H9 (cell line): Measurements from ENCODE around the gene DOCK2. TPM values are rescaled to one million over a fixed set of nuclear protein-coding genes. Genes with fewer than 3 reads are reported as not detected.
A peak's percentile ranks its signal among the peaks of the same experiment; 100 is the strongest.

Experiments
- DNase-seq: peaks from one replicate; pipeline ENCODE4 v3.0.0-alpha.2; 2017
- H2AFZ ChIP-seq: one replicate; pipeline ENCODE4 v1.6.1; 2013; ENCODE audit warnings: mild to moderate bottlenecking, low read length, control low read depth, moderate library complexity
- H2AK5ac ChIP-seq: 2 replicates; pipeline ENCODE4 v1.6.1; 2013; ENCODE audit warnings: low read length, control low read depth, mixed read lengths; ENCODE audit not compliant: insufficient read length
- H2BK120ac ChIP-seq: one replicate; pipeline ENCODE4 v1.6.1; 2013; ENCODE audit warnings: low read depth, mild to moderate bottlenecking, low read length, control low read depth, inconsistent platforms; ENCODE audit not compliant: poor library complexity, severe bottlenecking
- H2BK12ac ChIP-seq: 2 replicates; pipeline ENCODE4 v1.6.1; 2013; ENCODE audit warnings: low read length, control low read depth, mixed read lengths, low read depth; ENCODE audit not compliant: insufficient read length
- H2BK15ac ChIP-seq: 2 replicates; pipeline ENCODE4 v1.6.1; 2013; ENCODE audit warnings: low read depth, low read length, control low read depth
- H2BK20ac ChIP-seq: one replicate; pipeline ENCODE4 v1.6.1; 2013; ENCODE audit warnings: low read depth, mild to moderate bottlenecking, low read length, control low read depth, inconsistent platforms; ENCODE audit not compliant: poor library complexity, severe bottlenecking
- H2BK5ac ChIP-seq: 2 replicates; pipeline ENCODE4 v1.6.1; 2013; ENCODE audit warnings: low read length, control low read depth, mixed read lengths; ENCODE audit not compliant: insufficient read length
- H3K14ac ChIP-seq: 2 replicates; pipeline ENCODE4 v1.6.1; 2013; ENCODE audit warnings: low read length, control low read depth; ENCODE audit not compliant: insufficient read depth
- H3K18ac ChIP-seq: 2 replicates; pipeline ENCODE4 v1.6.1; 2013; ENCODE audit warnings: low read depth, mild to moderate bottlenecking, mixed read lengths, low read length, control low read depth; ENCODE audit not compliant: insufficient read length
- H3K23ac ChIP-seq: 2 replicates; pipeline ENCODE4 v1.6.1; 2013; ENCODE audit warnings: low read length, control low read depth, mixed read lengths, low read depth; ENCODE audit not compliant: insufficient read length
- H3K23me2 ChIP-seq: 2 replicates; pipeline ENCODE4 v1.6.1; 2013; ENCODE audit warnings: low read depth, mild to moderate bottlenecking, mixed read lengths, low read length, control low read depth; ENCODE audit not compliant: insufficient read length, poor library complexity, severe bottlenecking
- H3K27ac ChIP-seq: 2 replicates; pipeline ENCODE4 v1.5.1; 2013; ENCODE audit warnings: low read length, control low read depth, mixed read lengths, low read depth; ENCODE audit not compliant: insufficient read length
- H3K27me3 ChIP-seq: 2 replicates; pipeline ENCODE4 v1.6.1; 2013; ENCODE audit warnings: low read length, control low read depth, inconsistent platforms; ENCODE audit not compliant: insufficient read depth
- H3K4ac ChIP-seq: 2 replicates; pipeline ENCODE4 v1.6.1; 2013; ENCODE audit warnings: low read depth, mild to moderate bottlenecking, control low read depth, inconsistent platforms, low read length, moderate library complexity
- H3K4me1 ChIP-seq: 2 replicates; pipeline ENCODE4 v1.6.1; 2013; ENCODE audit warnings: low read length, control low read depth, inconsistent platforms; ENCODE audit not compliant: insufficient read depth
- H3K4me2 ChIP-seq: 2 replicates; pipeline ENCODE4 v1.6.1; 2013; ENCODE audit warnings: low read length, control low read depth, mixed read lengths; ENCODE audit not compliant: insufficient read length, insufficient read depth
- H3K56ac ChIP-seq: 2 replicates; pipeline ENCODE4 v1.6.1; 2013; ENCODE audit warnings: low read depth, mild to moderate bottlenecking, mixed read lengths, low read length, control low read depth; ENCODE audit not compliant: insufficient read length
- H3K79me1 ChIP-seq: 2 replicates; pipeline ENCODE4 v1.6.1; 2013; ENCODE audit warnings: low read depth, mild to moderate bottlenecking, moderate library complexity, low read length, control low read depth, inconsistent platforms; ENCODE audit not compliant: insufficient read depth, poor library complexity, severe bottlenecking
- H3K79me2 ChIP-seq: 2 replicates; pipeline ENCODE4 v1.6.1; 2013; ENCODE audit warnings: low read length, control low read depth, inconsistent platforms; ENCODE audit not compliant: insufficient read depth
- H3K9ac ChIP-seq: 2 replicates; pipeline ENCODE4 v1.6.1; 2013; ENCODE audit warnings: low read length, control low read depth, mixed read lengths; ENCODE audit not compliant: insufficient read length; ENCODE audit errors: extremely low read depth
- H3K9me3 ChIP-seq: one replicate; pipeline ENCODE4 v1.6.1; 2013; ENCODE audit warnings: low read depth, low read length, inconsistent platforms; ENCODE audit not compliant: control insufficient read depth
- H3T11ph ChIP-seq: one replicate; pipeline ENCODE4 v1.6.1; 2013; ENCODE audit warnings: mild to moderate bottlenecking, low read length, control low read depth, inconsistent platforms
- H4K20me1 ChIP-seq: one replicate; pipeline ENCODE4 v1.6.1; 2013; ENCODE audit not compliant: control insufficient read depth, insufficient read length, insufficient read depth
- H4K5ac ChIP-seq: 2 replicates; pipeline ENCODE4 v1.6.1; 2013; ENCODE audit warnings: low read depth, mild to moderate bottlenecking, mixed read lengths, low read length, control low read depth; ENCODE audit not compliant: insufficient read length
- H4K8ac ChIP-seq: replicated peaks from 2 replicates; pipeline ENCODE4 v1.6.1; 2013; ENCODE audit warnings: low read length, control low read depth, mixed read lengths, low read depth; ENCODE audit not compliant: insufficient read length
- H4K91ac ChIP-seq: 2 replicates; pipeline ENCODE4 v1.6.1; 2013; ENCODE audit warnings: low read depth, mild to moderate bottlenecking, moderate library complexity, mixed read lengths, low read length, control low read depth; ENCODE audit not compliant: insufficient read length
- H3K27ac Mint-ChIP-seq, 3 experiments: 2 replicates in 2 of 3; 3 replicates in 1 of 3; pipeline ENCODE4 v1.8.0; 2020 to 2021; ENCODE audit warnings: mixed read lengths in 3 of 3, mild to moderate bottlenecking in 1 of 3, moderate library complexity in 1 of 3
- H3K27me3 Mint-ChIP-seq: 2 replicates; pipeline ENCODE4 v1.8.0; 2021; ENCODE audit warnings: low read depth, mild to moderate bottlenecking, moderate library complexity, mixed read lengths
- H3K36me3 Mint-ChIP-seq, 3 experiments: 2 replicates in 2 of 3; 3 replicates in 1 of 3; pipeline ENCODE4 v1.8.0; 2020 to 2021; ENCODE audit warnings: low read depth in 3 of 3, mixed read lengths in 3 of 3; ENCODE audit not compliant: insufficient read depth in 1 of 3
- H3K4me1 Mint-ChIP-seq, 2 experiments: 2 replicates each; pipeline ENCODE4 v1.8.0; 2020; ENCODE audit warnings: mixed read lengths in 2 of 2
- H3K4me3 Mint-ChIP-seq, 2 experiments: 2 replicates in 1 of 2; 3 replicates in 1 of 2; pipeline ENCODE4 v1.8.0; 2020 to 2021; ENCODE audit warnings: mild to moderate bottlenecking in 2 of 2, mixed read lengths in 2 of 2, moderate library complexity in 1 of 2
- H3K9me3 Mint-ChIP-seq, 2 experiments: 2 replicates in 1 of 2; 3 replicates in 1 of 2; pipeline ENCODE4 v1.8.0; 2020; ENCODE audit warnings: mild to moderate bottlenecking in 2 of 2, mixed read lengths in 2 of 2, moderate library complexity in 1 of 2
- WGBS: extraction: QIAGEN DNeasy Blood & Tissue Kit; methylation state at CpG from one replicate; pipeline ENCODE4 v1.1.7; 2013; ENCODE audit warnings: missing lambda C conversion rate, low lambda C conversion rate, mixed read lengths; ENCODE audit not compliant: insufficient read length; ENCODE audit errors: extremely low coverage; 5-methylcytosine and 5-hydroxymethylcytosine counted together
- total RNA-seq: library from RNA; stranded (reverse); gene quantifications from 2 replicates; pipeline ENCODE4 v1.2.1, GENCODE V29; 2021
- TF ChIP-seq, protein P1 (sequence below): fragments of 200-600 bp; sonication (generic); conservative IDR thresholded peaks from 3 replicates; pipeline ENCODE4 v1.8.0; 2021; ENCODE audit warnings: antibody characterized with exemption, mild to moderate bottlenecking

Gene DOCK2
- total RNA-seq, 1 experiment from 2014 or later, result 7.8 TPM

DNA sequence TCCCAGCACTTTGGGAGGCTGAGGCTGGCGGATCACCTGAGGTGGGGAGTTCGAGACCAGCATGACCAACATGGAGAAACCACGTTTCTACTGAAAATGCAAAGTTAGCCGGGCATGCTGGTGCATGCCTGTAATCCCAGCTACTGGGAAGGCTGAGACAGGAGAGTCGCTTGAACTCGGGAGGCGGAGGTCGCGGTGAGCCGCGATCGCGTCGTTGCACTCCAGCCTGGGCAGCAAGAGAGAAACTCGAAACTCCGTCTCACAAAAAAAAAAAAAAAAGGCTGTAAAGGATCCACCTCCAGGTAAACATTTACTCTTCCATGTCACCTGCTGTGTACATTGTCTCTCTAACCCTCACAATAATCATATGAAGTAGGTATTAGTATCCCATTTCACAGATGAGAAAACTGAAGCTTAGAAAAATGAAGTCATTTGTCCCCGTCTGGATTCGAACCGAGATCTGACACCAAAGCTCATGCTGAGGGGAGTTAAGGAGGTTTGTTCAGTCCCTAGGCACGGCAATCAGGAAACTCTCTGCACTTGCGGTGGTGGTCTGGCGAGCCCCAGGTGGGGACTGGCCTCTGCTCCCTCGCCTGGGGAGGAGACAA is 494 bp upstream of the DOCK2 start:
- H3K23ac ChIP-seq, result no peak overlapping the region
- DNase-seq, result peak; percentile 38
- no peak overlapping the region; a peak in 1 of 7 replicates for H3K27ac Mint-ChIP-seq

More for the DNA sequence above, 494 bp upstream of the DOCK2 start:
- H3K4me1 Mint-ChIP-seq, result peaks cover 17 to 24% of the 10 kb centered on the region in 2 experiments
- Histone ChIP-seq H3K23me2 (peaks cover 6% of the 10 kb centered on the region), H3T11ph (no peak overlapping the region), H3K9ac (peak overlapping the region; percentile 70), H4K20me1 (no peaks in the 10 kb centered on the region), H4K91ac (no peak overlapping the region), H2BK120ac (no peak overlapping the region), H3K79me2 (no peaks in the 10 kb centered on the region), H2BK20ac (no peak overlapping the region), H2BK12ac (no peak overlapping the region), H3K4me1 (no peaks in the 10 kb centered on the region; the same call in 1 of the 2 replicates), H4K8ac (no peak overlapping the region), H3K18ac (no peak overlapping the region), H3K56ac (no peak overlapping the region), H2BK5ac (no peak overlapping the region), H2BK15ac (no peak overlapping the region), H3K27me3 (no peaks in the 10 kb centered on the region), H3K27ac (no peak overlapping the region), H3K79me1 (no peaks in the 10 kb centered on the region), H2AFZ (no peak overlapping the region), H4K5ac (no peak overlapping the region), H2AK5ac (no peak overlapping the region), H3K4ac (no peak overlapping the region), H3K14ac (no peak overlapping the region), H3K4me2 (peak overlapping the region; percentile 49), H3K9me3 (no peaks in the 10 kb centered on the region)
- H3K9me3 Mint-ChIP-seq, result peaks cover 12 to 13% of the 10 kb centered on the region in 2 experiments; a peak in 4 of 5 replicates
- TF ChIP-seq, protein P1, sequence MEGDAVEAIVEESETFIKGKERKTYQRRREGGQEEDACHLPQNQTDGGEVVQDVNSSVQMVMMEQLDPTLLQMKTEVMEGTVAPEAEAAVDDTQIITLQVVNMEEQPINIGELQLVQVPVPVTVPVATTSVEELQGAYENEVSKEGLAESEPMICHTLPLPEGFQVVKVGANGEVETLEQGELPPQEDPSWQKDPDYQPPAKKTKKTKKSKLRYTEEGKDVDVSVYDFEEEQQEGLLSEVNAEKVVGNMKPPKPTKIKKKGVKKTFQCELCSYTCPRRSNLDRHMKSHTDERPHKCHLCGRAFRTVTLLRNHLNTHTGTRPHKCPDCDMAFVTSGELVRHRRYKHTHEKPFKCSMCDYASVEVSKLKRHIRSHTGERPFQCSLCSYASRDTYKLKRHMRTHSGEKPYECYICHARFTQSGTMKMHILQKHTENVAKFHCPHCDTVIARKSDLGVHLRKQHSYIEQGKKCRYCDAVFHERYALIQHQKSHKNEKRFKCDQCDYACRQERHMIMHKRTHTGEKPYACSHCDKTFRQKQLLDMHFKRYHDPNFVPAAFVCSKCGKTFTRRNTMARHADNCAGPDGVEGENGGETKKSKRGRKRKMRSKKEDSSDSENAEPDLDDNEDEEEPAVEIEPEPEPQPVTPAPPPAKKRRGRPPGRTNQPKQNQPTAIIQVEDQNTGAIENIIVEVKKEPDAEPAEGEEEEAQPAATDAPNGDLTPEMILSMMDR, result no peak
- peaks cover 1 to 12% (median 10%) of the 10 kb centered on the region in 3 experiments; a peak in 5 of 7 replicates for H3K36me3 Mint-ChIP-seq
- no CpG with 5 or more reads among the region's 23 CpGs for WGBS
- H3K27me3 Mint-ChIP-seq, result peaks cover 33% of the 10 kb centered on the region
- peak overlapping the region; percentile 74 to 86 for H3K4me3 Mint-ChIP-seq
